GM12865 (cell line): ENCODE measurements around the gene EIF3D.
"Not testable (repeated sequence)": the region's sequence is repeated elsewhere in the genome, so short reads cannot be mapped to it uniquely, and the experiment has no call there.

ENCODE experiments used
- DNase-seq: peaks from one replicate; pipeline ENCODE4 v3.0.0; 2010; ENCODE audit warnings: low read depth
- H3K4me3 ChIP-seq: 2 replicates; pipeline ENCODE4 v1.5.1; 2011; ENCODE audit warnings: mild to moderate bottlenecking, low read depth, low read length, control low read depth
- CTCF ChIP-seq: IDR thresholded peaks from 2 replicates; pipeline ENCODE4 v1.5.1; 2011; ENCODE audit warnings: low read length, control low read depth, low read depth, inconsistent platforms; ENCODE audit not compliant: insufficient read depth; ENCODE audit errors: missing control alignments

Gene EIF3D

GRCh38 chr22:36522662-36523061 lies 6.3 kb downstream of the EIF3D start:
- H3K4me3 ChIP-seq = no peak overlapping the region
- TF ChIP-seq CTCF = no peak
- DNase-seq = no peak

- H3K4me3 ChIP-seq = no peak overlapping the region
- no peak for DNase-seq
Observed at GRCh38 chr22:36520423-36520822, 8.5 kb downstream of the EIF3D start.

GRCh38 chr22:36519906-36520305 lies 9.1 kb downstream of the EIF3D start:
- H3K4me3 ChIP-seq, DNase-seq: not testable (repeated sequence)

More at GRCh38 chr22:36520423-36520822, 8.5 kb downstream of the EIF3D start:
- TF ChIP-seq CTCF = no peak

GRCh38 chr22:36514766-36515165 lies 14.2 kb downstream of the EIF3D start:
- DNase-seq = no peak
- no peak for TF ChIP-seq CTCF
- H3K4me3 ChIP-seq = no peak overlapping the region

- no peak for DNase-seq
- no peak for TF ChIP-seq CTCF
- no peak overlapping the region for H3K4me3 ChIP-seq
Observed at GRCh38 chr22:36512991-36513390, 16.0 kb downstream of the EIF3D start.

- no peak for DNase-seq
- no peak for TF ChIP-seq CTCF
- no peak overlapping the region for H3K4me3 ChIP-seq
Observed at GRCh38 chr22:36512333-36512732, 16.6 kb downstream of the EIF3D start.

- H3K4me3 ChIP-seq = no peak overlapping the region
- peak; percentile 60 for DNase-seq
- peak; percentile 54 for TF ChIP-seq CTCF
Observed at GRCh38 chr22:36510966-36511881, 17.7 kb downstream of the EIF3D start.
